Activated CD8-positive, alpha-beta memory T cell treated with anti-CD3 and anti-CD28 coated beads, Interleukin-2, amount 50 U/mL, for 1 hour (primary cell): ENCODE results near the gene EFNB3.

Experiments used
- DNase-seq: peaks from one replicate; pipeline ENCODE4 v3.0.0-alpha.2; 2020; ENCODE audit errors: extremely low read depth

EFNB3 gene

GRCh38 chr17:7716901-7717755, 12.1 kb downstream of the EFNB3 start, which contains the start of gene DNAH2:
DNAH2 (plus strand) TSS chr17:7717744; CDS start chr17:7719735, 1,991 bp downstream.
- no peak for DNase-seq

- DNase-seq = no peak
Measured at GRCh38 chr17:7717756-7718350, 12.9 kb downstream of the EFNB3 start.

GRCh38 chr17:7719661-7720060, 14.7 kb downstream of the EFNB3 start:
- no peak for DNase-seq

GRCh38 chr17:7720125-7720524, 15.1 kb downstream of the EFNB3 start:
- DNase-seq = no peak

GRCh38 chr17:7721612-7722011, 16.6 kb downstream of the EFNB3 start:
- DNase-seq = no peak

GRCh38 chr17:7727886-7728285, 22.9 kb downstream of the EFNB3 start:
- no peak for DNase-seq

- no peak for DNase-seq
Measured at GRCh38 chr17:7729816-7730215, 24.8 kb downstream of the EFNB3 start.

GRCh38 chr17:7732981-7733539, 28.1 kb downstream of the EFNB3 start:
- DNase-seq = no peak

- DNase-seq = no peak
Measured at GRCh38 chr17:7737601-7738000, 32.6 kb downstream of the EFNB3 start.

- no peak for DNase-seq
Measured at GRCh38 chr17:7739746-7740145, 34.7 kb downstream of the EFNB3 start.

GRCh38 chr17:7740481-7741001, 35.5 kb downstream of the EFNB3 start:
- DNase-seq = no peak

GRCh38 chr17:7742729-7743128, 37.7 kb downstream of the EFNB3 start:
- DNase-seq = no peak

GRCh38 chr17:7744416-7744815, 39.4 kb downstream of the EFNB3 start:
- no peak for DNase-seq

- DNase-seq = no peak
Measured at GRCh38 chr17:7745748-7746470, 40.9 kb downstream of the EFNB3 start.

GRCh38 chr17:7747635-7748071, 42.7 kb downstream of the EFNB3 start:
- DNase-seq = no peak

GRCh38 chr17:7748076-7748775, 43.2 kb downstream of the EFNB3 start:
- no peak for DNase-seq

GRCh38 chr17:7750321-7750821, 45.4 kb downstream of the EFNB3 start:
- DNase-seq = no peak

- DNase-seq = no peak
Measured at GRCh38 chr17:7754656-7755055, 49.7 kb downstream of the EFNB3 start.

- DNase-seq = no peak
Measured at GRCh38 chr17:7755095-7755890, 50.3 kb downstream of the EFNB3 start.

GRCh38 chr17:7756968-7757367, 52.0 kb downstream of the EFNB3 start:
- no peak for DNase-seq
